A673 (cell line): ENCODE measurements around the gene PRKCB. TPM values are rescaled to one million over a fixed set of nuclear protein-coding genes. Genes with fewer than 3 reads are reported as not detected.
"Not testable (repeated sequence)": the region's sequence is repeated elsewhere in the genome, so short reads cannot be mapped to it uniquely, and the experiment has no call there.

Experiments
- BruUV-seq: library from RNA; stranded (reverse); fragments of 400-500 nt; replicated peaks from 2 replicates; lab custom pipeline; 2021; lab: Mats Ljungman, UMichigan
- CTCF ChIA-PET: fragments of 300-600 bp; sonication (Branson Sonifier 250); formaldehyde crosslinking; loops from one replicate; lab custom pipeline; 2022; ENCODE audit warnings: antibody characterized with exemption; lab: Charles Lee
- POLR2A ChIA-PET: fragments of 300-600 bp; sonication (Branson Sonifier 250); formaldehyde crosslinking; loops from one replicate; lab custom pipeline; 2022; ENCODE audit warnings: antibody characterized with exemption; ENCODE audit not compliant: low non-redundant PET; lab: Charles Lee
- DNase-seq: peaks from one replicate; pipeline ENCODE4 v3.0.0-alpha.2; 2015; ENCODE audit warnings: low spot score
- H3K27ac ChIP-seq: fragments of 200-600 bp; sonication (generic); 2 replicates; pipeline ENCODE4 v1.5.1; 2016; ENCODE audit warnings: mixed run types, low read depth, mild to moderate bottlenecking, mixed read lengths, antibody characterized with exemption, low read length; ENCODE audit not compliant: poor library complexity, severe bottlenecking
- H3K27me3 ChIP-seq: fragments of 200-600 bp; sonication (generic); replicated peaks from 2 replicates; pipeline ENCODE4 v1.6.1; 2017; ENCODE audit warnings: mixed run types, low read depth, mild to moderate bottlenecking, mixed read lengths, antibody characterized with exemption, low read length; ENCODE audit not compliant: insufficient read depth, poor library complexity
- H3K36me3 ChIP-seq: fragments of 200-600 bp; sonication (generic); 2 replicates; pipeline ENCODE4 v1.6.1; 2016; ENCODE audit warnings: mixed run types, mild to moderate bottlenecking, mixed read lengths, antibody characterized with exemption, low read length; ENCODE audit not compliant: insufficient read depth, poor library complexity, severe bottlenecking
- H3K4me1 ChIP-seq: fragments of 200-600 bp; sonication (generic); 2 replicates; pipeline ENCODE4 v1.6.1; 2017; ENCODE audit warnings: mixed run types, mild to moderate bottlenecking, mixed read lengths, antibody characterized with exemption, low read length; ENCODE audit not compliant: insufficient read depth, poor library complexity, severe bottlenecking
- H3K4me3 ChIP-seq: fragments of 200-600 bp; sonication (generic); 2 replicates; pipeline ENCODE4 v1.5.1; 2016; ENCODE audit warnings: low read depth, mixed run types, mild to moderate bottlenecking, mixed read lengths, low read length; ENCODE audit not compliant: poor library complexity, severe bottlenecking
- H3K9me3 ChIP-seq: fragments of 200-600 bp; sonication (generic); 2 replicates; pipeline ENCODE4 v1.6.1; 2016; ENCODE audit warnings: mixed run types, low read depth, mild to moderate bottlenecking, mixed read lengths, antibody characterized with exemption, low read length; ENCODE audit not compliant: poor library complexity, severe bottlenecking
- EZH2 ChIP-seq: fragments of 200-600 bp; sonication (generic); IDR thresholded peaks from 2 replicates; pipeline ENCODE4 v1.6.1; 2017; ENCODE audit warnings: borderline replicate concordance, low read depth, mild to moderate bottlenecking, mixed read lengths, antibody characterized with exemption, low read length; ENCODE audit not compliant: poor library complexity, severe bottlenecking
- intact Hi-C: fragments of 100-400 bp; cut with micrococcal nuclease; formaldehyde crosslinking; loops from one replicate; pipeline ENCODE4 v1.10.0; 2022; ENCODE audit not compliant: unreplicated experiment
- total RNA-seq: library from RNA; stranded (reverse); gene quantifications from 2 replicates; pipeline ENCODE4 v1.2.3, GENCODE V29; 2021
- TF ChIP-seq, protein P1 (sequence below): fragments of 300-800, 200-600 bp; sonication (generic); conservative IDR thresholded peaks from 2 replicates; pipeline ENCODE4 v1.5.1; 2017; ENCODE audit warnings: low read depth, mild to moderate bottlenecking, antibody characterized with exemption, low read length, moderate library complexity, mixed read lengths

The PRKCB gene
- total RNA-seq, 1 experiment from 2014 or later: 171 TPM

- no peaks in the 10 kb centered on the region for H3K9me3 ChIP-seq
- TF ChIP-seq EZH2: no peak
- TF ChIP-seq, protein P1, sequence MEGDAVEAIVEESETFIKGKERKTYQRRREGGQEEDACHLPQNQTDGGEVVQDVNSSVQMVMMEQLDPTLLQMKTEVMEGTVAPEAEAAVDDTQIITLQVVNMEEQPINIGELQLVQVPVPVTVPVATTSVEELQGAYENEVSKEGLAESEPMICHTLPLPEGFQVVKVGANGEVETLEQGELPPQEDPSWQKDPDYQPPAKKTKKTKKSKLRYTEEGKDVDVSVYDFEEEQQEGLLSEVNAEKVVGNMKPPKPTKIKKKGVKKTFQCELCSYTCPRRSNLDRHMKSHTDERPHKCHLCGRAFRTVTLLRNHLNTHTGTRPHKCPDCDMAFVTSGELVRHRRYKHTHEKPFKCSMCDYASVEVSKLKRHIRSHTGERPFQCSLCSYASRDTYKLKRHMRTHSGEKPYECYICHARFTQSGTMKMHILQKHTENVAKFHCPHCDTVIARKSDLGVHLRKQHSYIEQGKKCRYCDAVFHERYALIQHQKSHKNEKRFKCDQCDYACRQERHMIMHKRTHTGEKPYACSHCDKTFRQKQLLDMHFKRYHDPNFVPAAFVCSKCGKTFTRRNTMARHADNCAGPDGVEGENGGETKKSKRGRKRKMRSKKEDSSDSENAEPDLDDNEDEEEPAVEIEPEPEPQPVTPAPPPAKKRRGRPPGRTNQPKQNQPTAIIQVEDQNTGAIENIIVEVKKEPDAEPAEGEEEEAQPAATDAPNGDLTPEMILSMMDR: no peak
- no peaks in the 10 kb centered on the region for H3K27me3 ChIP-seq
- peaks cover 10% of the 10 kb centered on the region for H3K4me1 ChIP-seq
- no peaks in the 10 kb centered on the region for H3K36me3 ChIP-seq
- ChIA-PET CTCF (no interaction called here), POLR2A (no interaction called here)
- no TSS peak for BruUV-seq
- no peak overlapping the region for H3K27ac ChIP-seq
- no peak for DNase-seq
- intact Hi-C loops: no loop called here
- H3K4me3 ChIP-seq: no peak overlapping the region
These were observed 95.4 kb downstream of the PRKCB start for GRCh38 chr16:23931199-23931598.

- DNase-seq, CTCF ChIA-PET, intact Hi-C loops, BruUV-seq, H3K4me3 ChIP-seq, H3K27ac ChIP-seq, H3K9me3 ChIP-seq, H3K27me3 ChIP-seq, H3K4me1 ChIP-seq, H3K36me3 ChIP-seq, POLR2A ChIA-PET: not testable (repeated sequence)
These were observed 97.9 kb downstream of the PRKCB start for GRCh38 chr16:23933650-23934049.

- TF ChIP-seq EZH2: no peak
- TF ChIP-seq, protein P1: no peak
- no peaks in the 10 kb centered on the region for H3K9me3 ChIP-seq
- BruUV-seq: no TSS peak
- H3K36me3 ChIP-seq: no peaks in the 10 kb centered on the region
- ChIA-PET POLR2A (no interaction called here), CTCF (no interaction called here)
- no peak overlapping the region for H3K27ac ChIP-seq
- peaks cover 3% of the 10 kb centered on the region for H3K4me1 ChIP-seq
- no peak overlapping the region for H3K4me3 ChIP-seq
- H3K27me3 ChIP-seq: no peaks in the 10 kb centered on the region
- intact Hi-C loops: no loop called here
- no peak for DNase-seq
These were observed 98.9 kb downstream of the PRKCB start for GRCh38 chr16:23934610-23935236.

DNA sequence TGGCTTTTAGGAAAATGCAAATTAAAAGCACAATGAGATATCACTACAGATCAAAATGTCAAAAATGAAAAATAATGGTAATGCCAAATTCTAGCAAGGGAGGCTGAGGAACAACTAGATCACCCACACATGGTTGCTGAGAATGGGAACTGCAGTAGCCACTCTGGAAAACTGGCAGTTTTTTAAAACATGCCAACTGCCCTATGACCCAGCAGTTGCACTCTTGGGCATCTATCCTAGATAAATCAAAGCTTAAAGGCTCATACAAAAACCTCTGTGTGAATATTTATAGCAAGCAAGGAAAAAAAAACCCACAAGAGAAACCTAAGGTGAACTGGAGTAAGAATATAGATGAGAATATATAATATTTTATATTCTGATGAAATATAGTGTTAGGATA is 104.3 kb downstream of the PRKCB start:
- H3K4me3 ChIP-seq: no peak overlapping the region
- no peak overlapping the region for H3K27ac ChIP-seq
- ChIA-PET CTCF (no interaction called here), POLR2A (no interaction called here)
- TF ChIP-seq, protein P1: no peak
- TF ChIP-seq EZH2: no peak
- intact Hi-C loops: no loop called here
- H3K9me3 ChIP-seq: no peaks in the 10 kb centered on the region
- DNase-seq: no peak
- peaks cover 54% of the 10 kb centered on the region for H3K4me1 ChIP-seq
- no peaks in the 10 kb centered on the region for H3K36me3 ChIP-seq
- no peaks in the 10 kb centered on the region for H3K27me3 ChIP-seq
- BruUV-seq: no TSS peak
